CD4-positive, alpha-beta T cell (primary cell): Measurements from ENCODE around the gene SGTA. TPM values are rescaled to one million over a fixed set of nuclear protein-coding genes. Genes with fewer than 3 reads are reported as not detected.

Source experiments
- ATAC-seq: fragments of 200-7000 bp; cut with Tn5 transposase; one replicate; pipeline ENCODE4 v1.10.0; 2022; ENCODE audit warnings: mild to moderate bottlenecking; ENCODE audit not compliant: poor library complexity
- CTCF ChIA-PET: fragments of 350-600 bp; sonication (Branson Sonifier 250); formaldehyde crosslinking; loops from one replicate; lab custom pipeline; 2021; ENCODE audit warnings: antibody characterized with exemption, inconsistent platforms; lab: Charles Lee
- POLR2A ChIA-PET: fragments of 350-600 bp; sonication (Branson Sonifier 250); formaldehyde crosslinking; loops from one replicate; lab custom pipeline; 2021; ENCODE audit warnings: antibody characterized with exemption, inconsistent platforms; lab: Charles Lee
- DNase-seq, 14 experiments: peaks; one replicate each; pipeline ENCODE4 v3.0.0-alpha.2; 2013 to 2020; ENCODE audit warnings: mixed read lengths in 2 of 14
- H3K27ac ChIP-seq, 2 donors: one replicate each; pipeline versions ENCODE4 v1.5.1 to v1.7.0; 2013; ENCODE audit warnings: low read length in 2 of 2, low read depth in 1 of 2, mild to moderate bottlenecking in 1 of 2
- H3K27me3 ChIP-seq, 2 experiments: 1 replicate in 1 of 2; 2 replicates in 1 of 2; pipeline versions ENCODE4 v1.6.1 to v1.7.0; 2013; ENCODE audit warnings: low read length in 2 of 2, control low read depth in 1 of 2, mild to moderate bottlenecking in 1 of 2, moderate library complexity in 1 of 2; ENCODE audit not compliant: insufficient read depth in 2 of 2, control insufficient read depth in 1 of 2
- H3K36me3 ChIP-seq: one replicate; pipeline ENCODE4 v1.6.1; 2013; ENCODE audit warnings: low read length, control low read depth; ENCODE audit not compliant: insufficient read depth
- H3K4me1 ChIP-seq: one replicate; pipeline ENCODE4 v1.6.1; 2013; ENCODE audit warnings: low read length, control low read depth; ENCODE audit not compliant: insufficient read depth
- H3K4me3 ChIP-seq: one replicate; pipeline ENCODE4 v1.5.1; 2013; ENCODE audit warnings: mild to moderate bottlenecking, low read length, moderate library complexity
- H3K9me3 ChIP-seq, 2 experiments: 1 replicate in 1 of 2; 2 replicates in 1 of 2; pipeline versions ENCODE4 v1.6.1 to v1.7.0; 2013; ENCODE audit warnings: low read length in 2 of 2, mild to moderate bottlenecking in 2 of 2, control low read depth in 1 of 2, moderate library complexity in 1 of 2; ENCODE audit not compliant: control insufficient read depth in 1 of 2, insufficient read depth in 1 of 2
- H3K27ac Mint-ChIP-seq: one replicate; pipeline ENCODE4 v1.8.0; 2020; ENCODE audit warnings: mixed read lengths
- H3K27me3 Mint-ChIP-seq: one replicate; pipeline ENCODE4 v1.8.0; 2021; ENCODE audit warnings: mixed read lengths
- H3K36me3 Mint-ChIP-seq: one replicate; pipeline ENCODE4 v1.8.0; 2021; ENCODE audit warnings: low read depth, mixed read lengths
- H3K4me1 Mint-ChIP-seq: one replicate; pipeline ENCODE4 v1.8.0; 2021; ENCODE audit warnings: low read depth, mixed read lengths
- H3K4me3 Mint-ChIP-seq: one replicate; pipeline ENCODE4 v1.8.0; 2020; ENCODE audit warnings: mild to moderate bottlenecking, mixed read lengths
- H3K9me3 Mint-ChIP-seq: one replicate; pipeline ENCODE4 v1.8.0; 2020; ENCODE audit warnings: mixed read lengths
- CTCF ChIP-seq: fragments of 200-600 bp; IDR thresholded peaks from one replicate; pipeline ENCODE4 v1.8.0; 2022; ENCODE audit warnings: antibody characterized with exemption, mild to moderate bottlenecking
- intact Hi-C, 2 experiments: fragments of 100-400 bp; cut with DNase I in 1 of 2; cut with micrococcal nuclease in 1 of 2; formaldehyde crosslinking; loops; one replicate each; pipeline versions ENCODE4 v1.15.1 to v1.9.0; 2023 to 2025; cut with DNase I, micrococcal nuclease
- total RNA-seq, 174 experiments: library from RNA in 2 of 174; stranded (reverse) in 2 of 174; gene quantifications; one replicate each; pipeline ENCODE4 v1.2.3 and lab custom pipeline; 2021 to 2026

SGTA gene
- total RNA-seq, 2 experiments from 2014 or later = 28.3 to 29.7 TPM

- POLR2A ChIA-PET = interaction anchor here (0.6 kb wide), 1 partner anchor 27 kb away, joined by 4 read pairs; no protein-coding TSS in a partner anchor
- intact Hi-C loops = no loop called here
- no peaks in the 10 kb centered on the region for H3K4me1 Mint-ChIP-seq
- H3K9me3 ChIP-seq = no peaks in the 10 kb centered on the region
- ATAC-seq (no peak), DNase-seq (no peak)
- H3K9me3 Mint-ChIP-seq = no peaks in the 10 kb centered on the region
- H3K36me3 Mint-ChIP-seq = peaks cover 33% of the 10 kb centered on the region
- no peaks in the 10 kb centered on the region for H3K27me3 ChIP-seq
- no peak overlapping the region for H3K27ac ChIP-seq
- H3K36me3 ChIP-seq = peaks cover 34% of the 10 kb centered on the region
- no peak for TF ChIP-seq CTCF
- no peaks in the 10 kb centered on the region for H3K27me3 Mint-ChIP-seq
- CTCF ChIA-PET = no interaction called here
- H3K4me3 Mint-ChIP-seq = no peak overlapping the region
- no peak overlapping the region for H3K27ac Mint-ChIP-seq
- H3K4me3 ChIP-seq = no peak overlapping the region
- no peaks in the 10 kb centered on the region for H3K4me1 ChIP-seq
Measured at GRCh38 chr19:2804156-2805004, 21.3 kb upstream of the SGTA start.

GRCh38 chr19:2803486-2804155 lies 20.5 kb upstream of the SGTA start:
- Mint-ChIP-seq H3K9me3 (no peaks in the 10 kb centered on the region), H3K4me1 (no peaks in the 10 kb centered on the region), H3K27ac (no peak overlapping the region), H3K36me3 (peaks cover 25% of the 10 kb centered on the region), H3K4me3 (no peak overlapping the region), H3K27me3 (no peaks in the 10 kb centered on the region)
- no peaks in the 10 kb centered on the region for H3K27me3 ChIP-seq
- ATAC-seq (no peak), DNase-seq (no peak)
- no peaks in the 10 kb centered on the region for H3K9me3 ChIP-seq
- intact Hi-C loops = no loop called here
- CTCF ChIA-PET = no interaction called here
- TF ChIP-seq CTCF = no peak
- H3K4me3 ChIP-seq = no peak overlapping the region
- H3K36me3 ChIP-seq = peaks cover 32% of the 10 kb centered on the region
- no peaks in the 10 kb centered on the region for H3K4me1 ChIP-seq
- no peak overlapping the region for H3K27ac ChIP-seq
- POLR2A ChIA-PET = no interaction called here

DNA sequence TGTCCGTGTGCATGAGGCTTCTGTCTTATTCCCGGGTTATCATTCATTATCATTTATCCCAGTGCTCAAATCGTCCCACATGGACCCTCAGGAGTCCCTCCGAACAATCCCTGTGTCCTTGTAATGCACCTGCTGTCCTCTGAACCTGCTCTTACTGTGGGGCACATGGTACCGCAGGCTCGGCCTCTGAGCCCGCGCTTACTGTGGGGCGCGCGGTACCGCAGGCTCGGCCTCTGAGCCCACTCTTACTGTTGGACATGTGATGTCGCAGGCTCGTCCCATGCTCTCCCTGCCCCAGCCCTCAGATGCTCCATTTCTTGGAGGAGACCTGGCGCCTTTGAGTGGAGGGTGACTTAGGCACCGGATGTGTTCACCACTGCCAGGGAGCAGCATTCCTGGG lies 19.8 kb upstream of the SGTA start:
- no peaks in the 10 kb centered on the region for H3K27me3 ChIP-seq
- H3K4me3 ChIP-seq = no peak overlapping the region
- H3K4me3 Mint-ChIP-seq = no peak overlapping the region
- no peak overlapping the region for H3K27ac ChIP-seq
- no peaks in the 10 kb centered on the region for H3K4me1 Mint-ChIP-seq
- no peak overlapping the region for H3K27ac Mint-ChIP-seq
- no peaks in the 10 kb centered on the region for H3K9me3 ChIP-seq
- no peaks in the 10 kb centered on the region for H3K27me3 Mint-ChIP-seq
- intact Hi-C loops = no loop called here
- no peaks in the 10 kb centered on the region for H3K4me1 ChIP-seq
- no peaks in the 10 kb centered on the region for H3K9me3 Mint-ChIP-seq
- H3K36me3 ChIP-seq = peaks cover 32% of the 10 kb centered on the region
- ChIA-PET POLR2A (no interaction called here), CTCF (no interaction called here)
- DNase-seq (no peak), ATAC-seq (no peak)
- H3K36me3 Mint-ChIP-seq = peaks cover 23% of the 10 kb centered on the region
- no peak for TF ChIP-seq CTCF
